ENCODE measurements around the gene PPP2R2B.

GRCh38 chr5:146892231-146892630 lies 13.7 kb upstream of the PPP2R2B start:
- TF ChIP-seq YY1 (IDR thresholded peaks at IDR 0.05; ENCODE audit: extremely low read depth, insufficient replicate concordance, low read depth, low read length) (no peak), CTCF (IDR thresholded peaks at IDR 0.05 in 2 of 3, conservative IDR thresholded peaks at IDR 0.05 in 1 of 3; ENCODE audit: borderline replicate concordance in 1 of 3, insufficient read depth in 1 of 3, low read depth in 2 of 3, low read length in 2 of 3) (no peak), SIN3A (IDR thresholded peaks at IDR 0.05; ENCODE audit: low read depth) (no peak), MAX (IDR thresholded peaks at IDR 0.05) (no peak), POLR2A (IDR thresholded peaks at IDR 0.05; ENCODE audit: borderline replicate concordance, extremely low read depth, insufficient read depth, insufficient read length) (no peak), JUND (IDR thresholded peaks at IDR 0.05) (no peak), EZH2 (IDR thresholded peaks at IDR 0.05) (no peak), SP1 (IDR thresholded peaks at IDR 0.05; ENCODE audit: low read depth) (no peak), POLR2AphosphoS5 (IDR thresholded peaks at IDR 0.05; ENCODE audit: low read depth, low read length) (no peak), REST (IDR thresholded peaks at IDR 0.05; ENCODE audit: low read depth) (no peak), ATF3 (IDR thresholded peaks at IDR 0.05) (no peak), EZH2phosphoT487 (IDR thresholded peaks at IDR 0.05; ENCODE audit: borderline replicate concordance) (no peak), CEBPB (IDR thresholded peaks at IDR 0.05; ENCODE audit: low read depth) (no peak)
